ENCODE data around the gene SERAC1.

Gene SERAC1

DNA sequence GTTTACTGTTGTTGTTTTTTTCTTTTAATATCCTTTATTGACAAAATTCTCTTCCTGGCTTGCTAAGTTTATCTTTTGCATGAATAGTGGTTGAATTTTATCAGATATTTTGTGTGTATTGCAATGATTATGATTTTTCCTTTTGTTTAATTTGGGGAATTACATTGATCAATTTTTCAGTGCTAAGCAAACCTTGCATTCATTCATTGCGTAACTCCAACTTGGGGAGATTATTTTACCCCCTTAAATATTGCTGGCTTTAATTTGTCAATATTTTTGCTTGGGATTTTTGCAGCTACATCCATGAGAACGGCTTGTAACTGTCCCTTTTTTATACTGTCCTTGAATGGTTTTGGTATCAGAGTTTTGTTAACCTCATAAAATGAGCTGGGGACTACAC, 63.4 kb downstream of the SERAC1 start:
- CTCF ChIA-PET: interaction anchor here (0.7 kb wide), 2 partner anchors 33 to 122 kb away, joined by 3 read pairs; no protein-coding TSS in a partner anchor
- POLR2A ChIA-PET: no interaction called here
- H3K4me3 ChIP-seq (ENCODE audit: low read depth, low read length): no peak overlapping the region
- DNase-seq (ENCODE audit: low read depth, low spot score): no peak
- no peak for TF ChIP-seq CTCF (IDR thresholded peaks at IDR 0.05; ENCODE audit: insufficient read depth, low read length, missing control alignments)

- CTCF ChIA-PET: no interaction called here
- no peak for TF ChIP-seq CTCF (IDR thresholded peaks at IDR 0.05; ENCODE audit: insufficient read depth, low read length, missing control alignments)
- no peak for DNase-seq (ENCODE audit: low read depth, low spot score)
- POLR2A ChIA-PET: no interaction called here
- no peak overlapping the region for H3K4me3 ChIP-seq (ENCODE audit: low read depth, low read length)
Observed at GRCh38 chr6:158103228-158103627, 64.8 kb downstream of the SERAC1 start.

- DNase-seq (ENCODE audit: low read depth, low spot score): no peak
- ChIA-PET CTCF (no interaction called here), POLR2A (no interaction called here)
- TF ChIP-seq CTCF (IDR thresholded peaks at IDR 0.05; ENCODE audit: insufficient read depth, low read length, missing control alignments): no peak
- no peak overlapping the region for H3K4me3 ChIP-seq (ENCODE audit: low read depth, low read length)
Observed at GRCh38 chr6:158095671-158096070, 72.4 kb downstream of the SERAC1 start.

DNA sequence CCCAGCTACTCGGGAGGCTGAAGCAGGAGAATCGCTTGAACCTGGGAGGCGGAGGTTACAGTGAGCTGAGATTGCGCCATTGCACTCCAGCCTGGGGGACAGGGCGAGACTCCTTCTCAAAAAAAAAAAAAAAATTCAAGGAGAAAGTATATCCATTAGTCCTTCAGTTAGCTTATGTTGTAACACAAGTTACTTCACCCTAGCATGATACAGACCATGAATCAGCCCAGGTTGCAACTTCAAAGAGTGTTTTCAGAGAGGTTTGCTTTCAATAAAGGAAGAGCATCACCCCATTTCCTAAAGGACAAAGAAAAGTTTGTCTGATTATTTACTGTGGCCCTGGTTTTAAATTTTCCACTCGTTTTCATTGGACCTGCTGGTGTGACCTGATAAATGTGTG, 73.0 kb downstream of the SERAC1 start:
- POLR2A ChIA-PET: no interaction called here
- H3K4me3 ChIP-seq (ENCODE audit: low read depth, low read length): no peak overlapping the region
- no peak for TF ChIP-seq CTCF (IDR thresholded peaks at IDR 0.05; ENCODE audit: insufficient read depth, low read length, missing control alignments)
- no peak for DNase-seq (ENCODE audit: low read depth, low spot score)
- CTCF ChIA-PET: no interaction called here

DNA sequence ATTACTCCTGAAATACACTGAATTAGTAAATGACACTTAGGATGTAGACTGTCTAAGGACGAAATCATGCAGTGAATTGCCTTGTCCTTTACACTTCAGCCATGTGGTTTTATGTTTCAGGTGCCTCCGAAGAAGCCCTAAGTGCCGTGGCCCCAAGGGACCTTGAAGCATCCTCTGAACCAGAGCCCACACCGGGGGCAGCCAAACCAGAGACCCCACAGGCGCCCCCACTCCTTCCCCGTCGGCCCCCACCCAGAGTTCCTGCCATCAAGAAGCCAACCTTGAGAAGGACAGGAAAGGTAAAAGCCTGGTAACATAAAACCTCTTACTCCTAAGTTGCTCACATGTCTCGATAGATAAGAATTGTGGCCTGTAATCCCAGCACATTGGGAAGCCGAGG, 75.3 kb downstream of the SERAC1 start:
- no peak for DNase-seq (ENCODE audit: low read depth, low spot score)
- H3K4me3 ChIP-seq (ENCODE audit: low read depth, low read length): no peak overlapping the region
- TF ChIP-seq CTCF (IDR thresholded peaks at IDR 0.05; ENCODE audit: insufficient read depth, low read length, missing control alignments): no peak
- POLR2A ChIA-PET: no interaction called here
- CTCF ChIA-PET: interaction anchor here (1.2 to 1.7 kb wide), 2 partner anchors 11 to 21 kb away, joined by 3 to 4 read pairs; no protein-coding TSS in a partner anchor

DNA sequence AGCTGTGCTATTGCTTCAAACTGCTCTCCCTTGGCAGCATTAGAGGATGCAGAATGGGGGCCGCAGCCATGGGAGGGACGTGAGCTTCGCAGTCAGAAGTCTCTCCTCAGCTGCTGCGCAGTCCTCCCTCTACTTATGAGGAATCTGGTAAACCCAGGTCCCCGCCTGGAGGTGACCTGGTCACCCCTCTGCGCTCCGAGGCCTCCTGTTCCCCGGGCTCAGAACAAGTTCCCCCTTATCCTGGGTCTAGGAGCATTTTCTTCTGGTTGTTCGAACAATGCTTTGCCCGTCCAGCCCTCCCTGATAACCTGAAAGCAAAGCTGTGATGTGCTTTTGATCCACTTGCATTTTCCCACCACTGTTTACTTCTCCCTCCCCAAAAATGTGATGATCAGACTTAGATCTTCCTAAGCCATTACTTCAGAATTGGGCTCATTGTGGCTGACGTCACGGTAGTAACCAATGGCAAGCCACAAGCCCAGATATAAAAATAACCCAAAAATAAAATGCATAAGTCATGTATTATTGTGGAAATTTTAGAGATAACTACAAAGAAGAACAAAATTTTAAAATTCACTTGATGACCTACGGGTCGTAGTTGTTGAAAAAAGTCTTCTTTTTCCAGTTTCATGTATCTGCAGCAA, 80.7 kb downstream of the SERAC1 start:
- POLR2A ChIA-PET: interaction anchor here (0.5 kb wide), 1 partner anchor 231 kb away, joined by 7 read pairs; no protein-coding TSS in a partner anchor
- CTCF ChIA-PET: interaction anchor here (1.1 to 3.5 kb wide), 3 partner anchors 11 to 103 kb away, joined by 3 to 34 read pairs (median 8); no protein-coding TSS in a partner anchor
- no peak for DNase-seq (ENCODE audit: low read depth, low spot score)
- TF ChIP-seq CTCF (IDR thresholded peaks at IDR 0.05; ENCODE audit: insufficient read depth, low read length, missing control alignments): no peak
- H3K4me3 ChIP-seq (ENCODE audit: low read depth, low read length): no peak overlapping the region
